DLD1 (cell line): ENCODE data around the gene CCNY.
"Not testable (repeated sequence)": the region's sequence is repeated elsewhere in the genome, so short reads cannot be mapped to it uniquely, and the experiment has no call there.

Experiments
- in situ Hi-C: cut with HindIII; loops from 2 replicates; pipeline ENCODE4 v1.10.0; 2017; ENCODE audit warnings: low sequenced_read_pairs

CCNY gene

DNA sequence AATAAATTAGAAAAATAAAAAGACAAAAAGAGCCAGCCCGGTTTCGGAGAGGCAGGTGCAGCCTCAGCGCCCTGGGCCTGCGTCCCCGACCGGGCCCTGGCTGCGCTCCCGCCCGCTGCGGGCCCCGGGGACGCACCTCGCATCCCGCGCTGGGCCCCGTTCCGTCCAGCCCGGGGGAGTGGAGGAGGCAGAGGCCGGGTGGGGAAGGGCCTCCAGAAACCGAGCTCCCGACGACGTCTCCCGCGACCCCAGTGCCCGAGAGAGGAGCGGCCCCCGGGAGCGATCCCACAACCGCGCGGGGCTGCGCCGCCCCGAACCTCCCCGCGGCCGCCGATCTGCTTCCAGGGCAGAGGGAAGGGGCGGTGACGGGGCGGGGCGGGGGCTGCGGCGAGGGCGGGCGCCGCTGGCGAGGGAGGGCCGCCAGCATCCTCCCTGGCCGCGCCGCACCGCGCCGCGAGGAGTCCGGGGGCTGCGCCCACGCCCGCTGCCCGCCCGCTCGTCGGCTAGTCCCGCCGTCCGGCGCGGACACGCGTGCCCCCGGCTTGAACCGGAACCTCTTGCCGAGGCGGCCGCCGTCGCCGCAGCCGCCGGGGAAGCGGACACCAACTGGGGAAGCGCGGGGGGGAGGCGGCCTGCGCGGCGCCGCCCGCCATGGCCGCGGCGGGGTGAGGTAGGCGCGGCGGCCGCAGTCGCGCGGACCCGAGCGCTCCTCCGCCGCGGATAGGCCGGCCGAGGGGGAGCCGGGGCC, at the start of gene CCNY:
Gene CCNY, plus strand, starts transcription at position 426 of the 748 bp plus-strand sequence. CDS start 545 bp downstream, outside the sequence.
- in situ Hi-C loops = no loop called here

DNA sequence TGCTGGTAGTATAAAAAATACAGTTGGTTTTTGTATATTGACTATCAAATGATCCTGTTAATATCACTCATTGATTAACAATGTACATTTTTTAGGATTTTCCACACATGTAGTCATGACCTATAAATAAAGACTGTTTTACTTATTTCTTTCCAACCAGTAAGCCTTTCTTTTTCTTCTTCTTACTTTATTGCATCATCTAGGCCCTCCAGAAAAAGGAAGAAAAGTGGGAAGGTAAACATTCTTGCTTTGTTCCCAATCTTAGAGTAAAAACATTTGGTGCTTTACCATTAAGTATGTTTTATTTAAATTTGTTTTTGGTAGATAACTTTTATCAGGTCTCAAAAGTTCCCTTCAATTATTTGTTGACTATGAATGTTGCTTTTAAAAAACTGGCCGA, 47.1 kb upstream of the CCNY start:
- in situ Hi-C loops = no loop called here

DNA sequence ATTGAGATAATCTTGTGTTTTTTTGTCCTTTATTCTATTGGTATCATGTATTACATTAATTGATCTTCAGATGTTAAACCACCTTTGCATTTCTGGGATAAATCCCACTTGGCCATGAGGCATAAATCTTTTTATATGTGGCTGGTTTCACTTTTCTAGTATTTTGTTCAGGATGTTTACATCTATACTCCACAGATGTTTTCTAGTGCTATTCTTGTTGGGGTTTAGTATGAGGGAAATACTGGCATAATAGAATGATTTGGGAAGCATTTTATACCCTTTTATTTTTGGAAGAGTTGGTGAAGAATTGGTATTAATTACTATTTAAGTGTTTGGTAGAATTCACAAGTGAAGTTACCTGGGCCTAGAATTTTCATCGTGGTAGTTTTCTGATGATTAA, 41.8 kb upstream of the CCNY start:
- in situ Hi-C loops = no loop called here

DNA sequence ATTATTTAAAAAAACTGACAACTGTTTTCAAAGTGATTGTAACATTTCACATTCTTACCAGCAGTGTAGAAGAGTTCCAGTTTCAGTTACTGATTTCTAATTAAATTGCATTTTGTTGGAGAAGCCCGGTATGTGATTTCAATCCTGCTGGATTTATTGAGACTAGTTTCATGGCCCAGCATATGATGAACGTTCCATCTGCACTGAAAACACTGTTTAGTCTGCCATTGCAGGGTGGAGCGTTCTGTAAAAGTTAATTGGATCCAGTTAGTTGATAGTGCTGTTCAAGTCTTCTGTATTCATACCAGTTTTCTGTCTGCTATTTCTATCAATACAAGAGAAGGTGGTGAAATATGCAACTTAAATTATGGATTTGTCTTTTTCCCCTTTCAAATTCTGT, 37.3 kb upstream of the CCNY start:
- in situ Hi-C loops = no loop called here

DNA sequence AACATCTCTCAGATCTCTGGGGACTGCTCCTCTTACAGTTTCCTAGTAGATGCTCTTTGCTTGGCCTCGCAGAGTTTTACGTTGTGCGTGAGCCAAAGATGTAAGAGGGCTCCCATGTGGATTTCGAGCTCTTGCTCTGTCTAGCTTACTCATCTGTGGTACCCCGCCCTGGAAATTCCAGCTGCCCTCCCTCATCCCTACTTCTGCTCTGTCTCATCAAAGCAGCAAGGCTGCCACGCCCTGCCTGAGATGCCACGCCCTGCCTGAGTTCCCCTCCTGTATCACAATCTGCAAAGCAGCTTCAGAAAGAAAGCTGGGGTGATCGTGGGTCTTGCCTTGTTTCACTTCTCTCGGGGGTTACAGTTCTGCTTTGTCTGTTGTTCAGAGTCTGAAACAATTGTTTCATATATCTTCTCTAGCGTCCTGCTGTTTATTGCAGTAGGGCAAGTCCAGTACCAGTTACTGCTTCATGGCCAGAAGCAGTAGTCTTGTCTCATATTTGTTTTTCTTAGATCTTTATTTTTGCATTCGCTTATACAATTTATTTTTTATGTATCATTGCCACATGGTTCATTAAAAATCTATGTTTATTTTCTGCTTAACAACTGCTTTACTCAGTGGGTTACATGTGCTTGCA, 36.1 kb upstream of the CCNY start:
- in situ Hi-C loops = no loop called here

DNA sequence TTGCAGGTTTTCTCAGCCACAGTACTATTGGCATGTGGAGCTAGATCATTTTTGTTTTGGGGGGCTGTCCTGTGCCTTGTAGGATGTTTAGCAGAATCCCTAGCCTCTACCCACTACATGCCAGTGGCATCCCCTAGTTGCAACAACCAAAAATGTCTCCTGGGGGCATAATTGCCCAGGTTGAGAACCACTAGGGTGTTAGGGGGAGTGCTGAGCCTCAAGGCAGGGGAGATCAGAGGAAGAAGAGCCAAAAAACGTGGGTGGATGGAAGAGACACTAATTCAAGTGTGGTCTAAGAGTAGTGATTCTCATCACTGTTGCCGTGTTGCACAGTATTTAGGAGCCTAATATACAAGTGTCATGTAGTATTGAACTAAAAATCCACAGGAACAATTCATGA, 31.7 kb upstream of the CCNY start:
- in situ Hi-C loops = no loop called here

DNA sequence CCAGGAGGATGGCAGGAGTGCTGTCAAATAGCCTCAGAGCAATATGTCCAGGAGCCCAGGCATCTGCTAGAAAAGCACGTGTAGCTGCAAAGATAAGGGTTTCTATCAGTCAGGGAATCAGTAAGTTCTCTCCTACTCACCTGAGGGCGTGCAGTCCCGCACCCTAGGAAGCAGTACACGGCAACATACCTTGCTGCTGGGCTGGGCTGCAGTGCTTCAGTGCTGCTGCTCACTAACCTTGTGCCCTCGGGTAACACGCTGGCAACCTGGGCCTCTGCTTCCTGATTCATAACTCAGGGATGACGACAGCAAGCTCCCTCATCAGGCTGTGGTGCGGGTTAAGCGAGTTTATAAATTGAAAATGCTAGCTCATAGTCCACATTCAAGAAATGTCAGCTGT, 29.5 kb upstream of the CCNY start:
- in situ Hi-C loops = no loop called here

DNA sequence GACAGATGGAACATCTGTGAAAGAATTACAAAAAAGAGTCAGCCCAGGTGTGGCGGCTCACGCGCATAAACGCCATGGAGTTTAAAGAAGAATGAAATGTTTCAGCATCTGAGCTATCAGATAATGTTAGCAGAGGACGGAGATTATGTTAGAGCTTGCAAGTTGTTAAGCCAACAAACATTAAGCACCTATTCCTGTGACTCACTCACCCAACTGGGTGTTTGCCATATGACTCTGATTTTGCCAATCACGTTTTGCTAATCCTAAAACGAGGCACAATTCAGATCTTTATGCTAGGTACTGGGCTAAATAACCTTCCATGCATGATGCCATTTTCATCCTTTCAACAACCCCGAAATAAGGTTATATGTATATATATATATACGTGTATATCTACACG, 29.0 kb upstream of the CCNY start:
- in situ Hi-C loops = no loop called here

DNA sequence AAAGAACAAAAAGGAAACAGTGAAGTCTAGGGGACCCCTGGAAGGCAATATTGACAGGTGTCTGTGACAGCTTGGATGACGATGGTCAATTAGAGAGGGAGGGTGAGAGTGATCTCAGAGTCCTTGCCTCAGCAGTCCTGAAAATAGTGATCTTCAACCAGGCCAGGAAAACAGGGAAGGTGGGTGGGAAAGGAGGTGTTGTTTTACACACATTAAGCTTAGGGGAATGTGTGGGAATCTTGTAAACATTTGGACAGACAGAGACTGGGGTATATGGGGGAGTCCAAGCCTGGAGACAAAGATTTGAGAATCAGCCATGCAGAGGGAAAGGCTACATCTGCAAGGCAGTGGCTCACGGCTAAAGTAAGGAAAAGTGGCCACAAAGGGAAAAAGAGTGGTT, 27.5 kb upstream of the CCNY start:
- in situ Hi-C loops = no loop called here

DNA sequence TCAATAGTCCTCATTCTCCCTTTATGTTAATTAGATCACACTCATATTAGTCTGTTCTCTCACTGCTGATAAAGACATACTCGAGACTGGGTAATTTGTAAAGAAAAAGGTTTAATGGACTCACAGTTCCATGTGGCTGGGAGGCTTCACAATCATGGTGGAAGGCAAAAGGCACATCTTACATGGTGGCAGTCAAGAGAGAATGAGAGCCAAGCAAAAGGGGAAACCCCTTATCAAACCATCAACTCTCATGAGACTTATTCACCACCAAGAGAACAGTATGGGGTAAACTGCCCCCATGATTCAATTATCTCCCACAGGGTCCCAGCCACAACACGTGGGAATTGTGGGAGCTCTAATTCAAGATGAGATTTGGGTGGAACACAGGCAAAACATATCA, 22.2 kb upstream of the CCNY start:
- in situ Hi-C loops = not testable (repeated sequence)

DNA sequence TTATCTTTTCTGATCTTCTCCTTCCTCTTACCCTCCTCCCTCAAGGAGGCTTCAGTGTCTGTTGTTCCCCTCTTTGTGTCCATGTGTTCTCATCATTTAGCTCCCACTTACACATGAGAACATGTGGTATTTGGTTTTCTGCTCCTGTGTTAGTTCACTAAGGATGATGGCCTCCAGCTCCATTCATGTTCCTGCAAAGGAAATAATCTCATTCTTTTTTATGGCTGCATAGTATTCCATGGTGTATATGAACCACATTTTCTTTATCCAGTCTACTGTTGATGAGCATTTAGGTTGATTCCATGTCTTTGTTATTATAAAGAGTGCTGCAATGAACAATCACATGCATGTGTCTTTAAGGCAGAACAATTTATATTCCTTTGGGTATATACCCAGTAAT, 21.1 kb upstream of the CCNY start:
- in situ Hi-C loops = not testable (repeated sequence)

DNA sequence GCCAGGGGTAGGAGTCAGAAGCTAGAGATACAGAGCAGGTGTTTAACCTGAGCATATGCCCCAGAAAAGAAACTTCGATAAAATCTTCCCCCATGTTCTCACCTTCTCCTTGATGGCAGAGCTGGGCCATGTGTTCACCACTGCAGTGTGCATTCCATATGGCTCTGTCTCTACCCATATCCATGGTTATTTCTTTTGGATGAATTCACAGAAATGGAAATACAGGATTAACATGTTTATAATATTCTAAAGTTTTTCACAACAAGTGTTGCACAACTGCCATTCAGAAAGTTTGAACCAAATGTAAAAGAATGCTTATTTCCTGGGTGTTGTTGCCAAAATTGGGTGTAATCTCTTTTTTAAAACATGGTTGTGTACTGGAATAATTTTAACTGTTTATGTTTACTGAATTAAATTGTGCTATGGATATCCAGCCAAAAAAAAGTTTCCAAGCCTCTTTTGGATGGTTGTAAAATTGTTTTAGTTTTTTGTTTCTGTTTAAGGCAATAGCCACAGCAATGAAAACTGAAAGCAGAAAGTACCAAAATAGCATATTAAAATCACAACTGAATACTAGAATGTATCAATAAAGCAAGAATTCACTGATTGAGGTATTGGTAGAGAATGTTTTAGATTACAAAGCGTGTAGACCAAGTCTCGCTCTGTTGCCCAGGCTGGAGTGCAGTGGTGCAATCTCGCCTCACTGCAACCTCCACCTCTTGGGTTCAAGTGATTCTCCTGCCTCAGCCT, 19.9 kb upstream of the CCNY start:
- in situ Hi-C loops = no loop called here

DNA sequence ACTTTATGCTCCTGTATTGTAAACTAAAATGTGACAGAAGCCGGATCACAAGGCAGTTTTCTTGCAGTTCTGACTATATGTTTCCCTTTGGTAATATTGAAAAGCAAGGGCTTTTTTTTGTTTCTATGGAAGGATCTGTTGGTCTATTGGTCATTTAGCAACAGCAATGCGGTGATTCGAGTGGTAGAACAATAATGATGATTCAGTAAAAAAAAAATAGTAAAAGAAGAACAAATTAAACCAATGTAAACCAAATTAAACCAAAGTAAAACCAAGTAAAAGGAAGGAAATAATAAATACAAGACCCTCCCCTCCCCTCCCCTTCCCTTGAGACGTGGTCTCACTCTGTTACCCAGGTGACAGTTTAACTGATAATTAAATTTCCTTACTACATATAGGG, 17.8 kb upstream of the CCNY start:
- in situ Hi-C loops = no loop called here

DNA sequence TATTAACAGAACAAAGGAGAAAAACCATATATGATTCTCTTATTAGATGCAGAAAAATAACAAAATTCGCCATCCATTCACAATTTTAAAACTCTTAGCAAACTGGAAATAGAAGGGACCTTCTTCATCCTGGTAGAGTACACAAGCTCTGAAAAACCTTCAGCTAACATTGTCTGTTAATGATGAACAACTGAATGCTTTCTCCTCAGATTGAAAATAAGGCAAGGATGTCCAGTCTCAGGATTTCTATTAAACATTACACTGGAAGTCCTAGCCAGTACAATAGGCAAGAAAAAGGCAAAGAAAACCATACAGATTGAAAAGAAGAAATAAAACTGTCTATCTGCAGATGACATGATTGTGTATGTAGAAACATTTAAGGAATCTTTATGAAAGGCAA, 16.0 kb upstream of the CCNY start:
- in situ Hi-C loops = no loop called here

DNA sequence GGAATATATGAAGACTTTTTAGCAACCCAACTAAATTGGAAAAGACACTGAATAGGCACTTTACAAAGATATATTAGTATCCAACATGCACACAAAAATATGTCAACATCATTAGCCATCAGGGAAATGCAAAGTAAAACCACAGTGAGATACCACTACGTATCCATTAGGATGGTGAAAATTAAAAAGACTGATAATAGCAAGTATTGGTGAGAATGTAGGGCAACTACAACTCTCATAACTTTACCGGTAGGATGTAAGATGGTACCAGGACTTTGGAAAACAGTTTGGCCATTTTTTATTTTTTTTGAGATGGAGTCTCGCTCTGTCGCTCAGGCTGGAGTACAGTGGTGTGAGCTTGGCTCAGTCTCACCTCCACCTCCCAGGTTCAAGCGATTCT, 13.7 kb upstream of the CCNY start:
- in situ Hi-C loops = no loop called here

DNA sequence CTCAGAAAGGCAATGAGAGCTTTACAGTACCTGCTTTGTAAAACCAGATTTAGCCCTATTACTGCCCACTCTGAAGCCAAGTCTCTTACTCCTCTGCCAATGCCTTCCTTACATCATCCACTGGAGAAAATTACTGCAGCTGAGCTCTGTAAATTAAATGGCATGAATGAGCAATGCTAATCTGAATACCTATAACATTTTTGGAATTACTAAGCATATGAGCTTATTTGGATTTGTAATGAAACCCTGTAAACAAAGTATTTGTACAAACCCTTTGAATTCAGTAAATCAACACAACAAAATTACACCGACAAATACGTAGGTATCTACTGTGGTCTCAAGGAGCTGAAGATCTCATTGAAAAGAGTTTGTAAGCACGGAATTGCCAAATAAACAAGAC, 12.1 kb upstream of the CCNY start:
- in situ Hi-C loops = no loop called here

DNA sequence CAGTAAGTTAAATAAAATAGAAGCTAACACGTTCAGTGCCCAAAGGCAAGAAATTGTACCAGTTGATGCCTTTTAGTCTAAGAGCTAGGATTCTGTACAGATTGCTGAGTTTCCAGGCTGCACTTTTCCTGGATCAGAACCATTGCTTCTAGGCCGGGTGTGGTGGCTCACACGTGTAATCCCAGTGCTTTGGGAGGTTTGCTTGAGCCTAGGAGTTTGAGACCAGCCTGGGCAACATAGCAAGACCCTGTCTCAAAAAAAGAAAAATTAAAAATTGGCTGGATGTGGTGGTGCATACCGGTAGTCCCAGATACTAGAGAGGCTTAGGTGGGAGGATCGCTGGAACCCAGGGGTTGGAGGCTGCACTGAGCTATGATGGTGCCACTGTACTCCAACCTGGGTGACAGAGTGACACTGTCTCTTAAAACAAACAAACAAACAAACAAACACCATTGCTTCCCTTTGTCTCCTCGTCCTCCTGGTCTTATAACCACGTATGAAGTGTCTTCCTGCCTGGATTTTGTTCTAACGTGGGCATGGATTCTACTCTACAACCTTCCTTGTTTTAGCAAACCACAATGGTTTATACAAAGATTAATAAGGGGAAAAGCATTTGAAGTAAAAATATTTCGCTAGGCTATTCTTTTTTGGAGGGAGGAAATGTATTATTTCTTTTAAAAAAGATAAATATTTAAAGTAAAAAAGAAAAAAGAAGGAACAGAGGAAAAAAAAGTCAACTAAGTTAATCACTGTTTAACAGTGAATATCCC, 9.7 kb upstream of the CCNY start:
- in situ Hi-C loops = no loop called here

DNA sequence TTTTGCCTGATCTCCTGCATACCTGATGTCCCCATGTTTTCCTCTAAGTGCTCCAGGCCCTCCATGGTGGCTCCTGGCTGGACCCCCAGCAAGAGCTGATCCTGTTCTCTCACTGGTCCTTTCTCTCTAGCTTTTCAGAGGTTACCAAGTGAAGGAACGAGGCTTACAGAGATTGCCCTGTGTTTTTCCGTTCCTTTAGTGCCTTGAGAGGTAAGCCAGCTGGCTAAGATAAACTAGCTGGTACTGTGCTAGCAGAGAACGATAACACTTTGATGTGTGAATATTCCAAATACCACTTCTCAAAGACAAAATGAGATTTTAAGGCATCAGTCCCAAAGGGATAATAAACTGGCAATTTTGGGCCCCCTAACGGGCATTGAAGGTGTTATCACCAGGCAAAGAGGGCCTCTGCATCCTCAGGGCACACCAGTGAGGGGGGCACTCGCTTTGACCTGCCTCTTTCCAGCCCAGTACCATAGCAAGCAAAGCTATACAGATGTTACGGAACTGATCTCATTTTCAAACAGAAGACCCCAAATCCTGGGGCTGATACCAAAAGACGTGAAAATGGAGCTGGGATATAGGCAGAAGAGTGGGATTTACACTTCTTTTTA, 8.4 kb upstream of the CCNY start:
- in situ Hi-C loops = no loop called here

DNA sequence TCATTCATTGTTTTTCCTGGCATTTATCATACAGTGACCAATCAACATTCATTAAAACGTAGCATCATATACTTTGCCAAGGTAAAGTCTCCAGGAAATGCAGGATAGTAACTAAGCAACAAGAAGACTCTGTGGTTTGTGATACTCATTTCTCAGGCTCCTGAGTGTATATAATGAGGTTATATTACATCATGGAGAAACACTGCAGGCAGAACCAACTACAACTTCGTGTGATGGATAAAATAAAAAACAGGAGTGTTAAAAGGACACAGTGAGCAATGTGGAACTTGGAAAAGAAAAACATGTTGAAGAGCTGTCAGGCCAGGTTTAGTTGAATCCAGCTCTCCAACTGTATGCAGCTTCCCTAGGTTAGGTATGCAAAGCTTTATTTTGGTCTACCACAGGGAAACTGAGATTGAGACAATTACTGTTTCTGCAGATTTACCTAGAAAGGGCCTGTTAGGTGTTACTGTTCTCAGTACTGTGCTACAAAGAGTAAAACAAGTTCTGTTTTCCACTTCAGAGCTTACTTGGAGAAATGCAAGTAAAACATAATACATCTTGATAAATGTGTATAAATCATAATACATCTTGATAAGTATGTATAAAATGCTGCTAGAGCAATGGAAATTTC, 7.8 kb upstream of the CCNY start:
- in situ Hi-C loops = no loop called here

DNA sequence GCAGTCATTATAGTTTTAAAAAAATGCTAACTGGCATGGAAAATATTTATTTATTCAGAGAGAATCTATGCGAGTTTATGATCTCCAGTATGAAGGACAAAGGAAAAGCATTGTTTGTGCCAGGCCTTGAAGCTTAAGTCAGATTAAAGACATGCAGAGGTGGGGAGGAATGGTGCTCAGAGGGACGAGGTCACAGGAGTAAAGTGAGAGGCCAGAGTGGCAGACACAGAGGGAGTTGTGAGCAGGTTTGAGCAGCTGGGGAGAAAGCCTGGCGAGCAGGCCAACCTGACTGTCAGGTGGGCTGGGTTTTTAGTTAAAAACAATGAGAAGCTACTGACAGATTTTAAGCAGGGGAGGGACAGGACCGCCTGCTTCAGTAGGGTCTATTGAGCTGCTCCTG, 6.8 kb upstream of the CCNY start:
- in situ Hi-C loops = no loop called here
